GM19043 (cell line): ENCODE data around the gene NFIA.

Experiments used
- ATAC-seq: cut with Tn5 transposase; IDR thresholded peaks from one replicate; pipeline ENCODE4 v1.9.1; 2021; ENCODE audit warnings: low read depth; ENCODE audit not compliant: unreplicated experiment

NFIA gene

DNA sequence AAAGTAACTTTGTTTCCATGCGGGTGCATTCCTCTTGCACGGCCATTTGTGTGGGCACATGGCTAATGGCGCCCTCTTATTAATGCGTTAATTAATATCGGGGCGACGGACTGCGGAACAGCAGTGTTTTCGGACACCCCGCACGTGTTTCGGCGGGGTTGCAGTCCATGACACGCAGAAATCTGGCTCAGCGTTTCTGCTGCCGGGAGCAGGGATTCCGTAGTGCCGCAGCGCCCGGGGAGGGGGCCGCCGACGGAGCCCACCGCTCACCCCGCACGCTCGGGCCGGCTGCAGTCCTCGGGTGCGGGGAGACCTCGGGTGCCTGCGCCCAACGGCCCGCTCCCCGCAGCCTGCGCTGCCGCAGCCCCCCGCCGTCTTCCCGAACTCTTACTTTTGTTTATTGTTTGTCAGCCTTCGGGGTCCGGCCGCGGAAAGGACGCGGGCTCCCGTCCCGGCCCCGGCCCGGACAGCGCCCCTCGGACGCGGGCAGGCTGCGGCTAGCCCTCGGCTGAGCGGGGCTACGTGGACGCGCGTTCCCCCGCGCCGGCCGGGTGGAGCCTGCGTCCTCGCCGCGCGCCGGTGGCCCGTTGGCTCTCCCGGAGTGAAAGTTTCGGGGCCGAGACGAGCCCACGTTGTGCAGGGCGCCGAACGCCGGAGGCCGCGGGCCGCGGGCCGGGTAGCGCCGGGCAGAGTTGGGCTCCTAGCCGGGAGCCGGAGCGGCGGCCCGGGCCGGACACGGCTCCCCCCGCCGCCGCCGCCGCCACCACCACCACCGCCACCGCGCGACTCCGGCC is 849 bp downstream of the NFIA start:
- ATAC-seq = no peak

DNA sequence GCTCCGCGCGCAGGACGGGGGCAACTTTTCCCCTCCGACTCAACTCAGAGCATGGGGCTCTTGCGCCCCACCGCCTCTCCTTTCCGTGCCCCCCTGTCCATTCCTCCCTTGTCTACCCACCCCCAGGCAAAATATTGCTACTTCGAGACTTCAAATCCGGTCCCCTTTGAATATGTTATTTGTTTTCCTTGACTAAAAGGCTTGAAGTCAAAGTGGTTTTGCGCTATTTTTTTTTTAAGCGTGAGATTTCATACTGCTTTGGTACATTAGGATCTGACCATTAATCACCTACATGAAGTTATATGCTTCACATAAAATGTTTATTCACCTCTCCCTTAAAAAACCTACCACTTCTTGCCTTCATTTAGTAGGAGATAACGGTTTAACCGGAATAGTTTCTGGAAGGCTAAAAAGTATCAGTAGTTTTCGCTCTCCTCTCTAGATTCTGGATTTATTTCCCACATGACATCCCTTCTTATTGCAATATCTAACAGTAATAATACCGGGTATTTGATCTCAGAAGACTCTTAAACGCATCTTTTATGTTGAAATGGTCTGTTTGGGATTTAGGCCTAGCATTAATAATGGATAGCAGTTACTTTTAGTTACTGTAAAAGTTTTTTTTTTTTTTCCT is 1.6 kb downstream of the NFIA start:
- no peak for ATAC-seq

DNA sequence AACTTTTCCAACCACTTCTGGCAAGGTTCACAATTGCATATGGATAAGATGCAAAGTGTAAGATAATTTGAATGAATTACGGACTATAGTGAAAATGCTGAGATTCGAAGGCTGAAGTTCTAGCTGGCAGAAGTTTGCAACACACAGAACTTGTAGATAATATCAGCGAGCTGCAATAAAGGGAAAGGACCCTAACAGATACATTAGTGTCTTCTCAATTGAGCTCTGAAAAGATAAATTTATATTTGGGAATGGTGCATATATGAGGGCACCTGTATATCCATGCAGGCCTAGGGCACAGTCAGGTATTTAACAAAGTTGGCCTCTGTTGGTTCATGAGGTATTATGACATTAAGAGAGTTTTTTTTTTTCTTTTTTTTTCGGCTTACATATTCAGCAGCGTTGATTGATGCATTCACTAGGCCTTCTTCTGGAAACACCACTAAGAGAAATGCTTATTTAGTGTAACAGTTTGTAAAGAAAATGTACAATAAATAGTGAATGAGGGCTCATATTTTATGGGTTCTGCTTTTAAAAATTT is 2.2 kb downstream of the NFIA start:
- ATAC-seq = no peak

DNA sequence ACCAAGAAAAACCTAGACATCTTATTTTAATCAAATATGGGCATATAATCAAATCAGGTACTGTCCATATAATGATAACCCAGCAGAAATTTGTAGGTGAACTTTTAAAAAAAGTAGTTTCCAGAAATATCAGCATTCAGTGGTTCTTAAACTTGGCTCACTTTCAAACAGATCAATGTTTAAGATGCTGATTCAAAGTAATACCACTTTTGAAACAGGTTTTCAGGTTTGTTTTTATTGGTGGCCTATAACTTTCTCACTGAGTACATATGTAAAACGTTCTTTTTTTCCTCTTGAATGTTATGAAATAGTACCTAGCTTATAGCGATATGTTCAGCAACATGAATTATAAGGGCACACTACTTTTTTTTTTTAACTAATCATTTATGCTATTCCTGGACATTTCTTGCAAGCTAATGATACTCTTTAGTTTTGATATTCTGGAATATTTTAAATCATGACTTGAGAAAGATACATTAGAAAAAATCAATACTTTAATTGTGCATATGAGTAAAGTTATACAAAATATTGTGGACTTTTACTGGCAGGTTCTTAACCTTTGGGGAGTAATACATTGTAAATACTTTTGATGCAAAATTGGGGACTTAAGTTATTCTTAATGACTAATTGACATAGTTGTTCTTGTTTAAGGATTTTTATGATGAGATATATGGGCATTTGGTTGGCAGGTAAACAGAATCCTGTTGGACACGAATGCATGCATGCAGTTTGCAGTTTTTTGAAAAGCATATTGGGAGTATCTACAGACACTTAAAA is 3.0 kb downstream of the NFIA start:
- ATAC-seq = no peak

DNA sequence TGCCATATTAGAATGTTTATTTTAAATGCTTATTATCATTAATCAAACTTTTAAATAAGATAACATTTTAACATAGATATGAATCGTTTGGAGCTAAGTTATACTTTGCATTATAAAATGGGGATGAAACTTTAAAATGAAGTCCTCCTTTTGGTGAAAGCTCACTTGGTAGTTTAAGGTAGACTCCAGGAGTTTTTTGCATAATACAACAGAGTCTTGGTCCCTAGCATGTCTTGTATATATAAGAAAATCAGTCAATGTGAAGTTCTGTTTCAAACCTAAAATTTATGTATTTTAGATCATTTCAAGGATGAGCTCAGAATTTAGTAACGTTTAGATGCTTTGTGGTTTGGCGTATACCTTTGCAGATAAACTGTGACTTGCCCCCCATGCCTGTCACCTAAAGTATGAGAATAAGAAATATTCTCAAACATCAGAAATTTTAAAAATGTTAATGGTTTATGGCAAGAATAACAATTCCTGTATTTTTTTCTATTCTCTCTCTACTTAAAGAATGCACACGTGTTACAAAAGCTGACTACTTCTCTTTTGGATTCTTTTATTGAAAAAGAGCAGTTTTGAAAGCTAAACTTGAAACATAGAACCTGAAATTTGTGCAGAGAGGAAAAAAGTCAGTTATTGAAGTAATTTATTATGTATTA is 3.8 kb downstream of the NFIA start:
- no peak for ATAC-seq

DNA sequence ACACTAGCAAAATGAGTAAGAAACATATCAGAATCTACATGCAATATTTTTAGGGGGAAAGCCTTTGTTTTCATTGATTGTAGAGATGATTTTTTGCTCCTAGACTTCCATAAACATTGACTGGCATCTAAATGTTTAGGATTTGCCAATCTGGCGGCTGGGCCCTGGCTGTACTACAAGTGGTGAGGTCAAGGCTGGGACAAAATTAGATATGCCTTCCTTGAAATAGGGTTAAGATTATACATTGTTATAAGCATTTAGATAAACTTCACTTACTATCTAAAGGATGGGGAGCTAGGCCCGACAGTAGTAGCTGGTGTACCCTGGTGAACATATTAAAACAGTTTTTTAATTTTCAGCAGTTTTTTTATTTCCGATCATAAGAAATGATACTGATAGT is 5.2 kb downstream of the NFIA start:
- ATAC-seq = no peak

DNA sequence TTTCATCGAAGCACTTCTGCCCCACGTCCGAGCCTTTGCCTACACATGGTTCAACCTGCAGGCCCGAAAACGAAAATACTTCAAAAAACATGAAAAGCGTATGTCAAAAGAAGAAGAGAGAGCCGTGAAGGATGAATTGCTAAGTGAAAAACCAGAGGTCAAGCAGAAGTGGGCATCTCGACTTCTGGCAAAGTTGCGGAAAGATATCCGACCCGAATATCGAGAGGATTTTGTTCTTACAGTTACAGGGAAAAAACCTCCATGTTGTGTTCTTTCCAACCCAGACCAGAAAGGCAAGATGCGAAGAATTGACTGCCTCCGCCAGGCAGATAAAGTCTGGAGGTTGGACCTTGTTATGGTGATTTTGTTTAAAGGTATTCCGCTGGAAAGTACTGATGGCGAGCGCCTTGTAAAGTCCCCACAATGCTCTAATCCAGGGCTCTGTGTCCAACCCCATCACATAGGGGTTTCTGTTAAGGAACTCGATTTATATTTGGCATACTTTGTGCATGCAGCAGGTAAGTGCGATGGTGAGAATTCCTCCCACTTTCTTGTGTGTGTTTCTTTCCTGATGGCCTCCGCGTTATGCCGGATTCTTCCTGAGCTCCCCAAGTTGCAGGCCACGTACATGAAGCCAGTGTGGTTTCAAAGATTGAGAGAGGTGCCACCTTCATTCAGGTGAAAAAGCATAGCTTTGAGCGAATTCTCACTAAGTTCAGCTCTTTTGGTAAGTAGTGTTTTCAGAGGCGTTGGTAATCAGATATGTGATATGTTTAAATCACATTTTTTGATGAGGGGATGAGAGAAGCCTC is 6.0 kb downstream of the NFIA start:
- ATAC-seq = no peak

DNA sequence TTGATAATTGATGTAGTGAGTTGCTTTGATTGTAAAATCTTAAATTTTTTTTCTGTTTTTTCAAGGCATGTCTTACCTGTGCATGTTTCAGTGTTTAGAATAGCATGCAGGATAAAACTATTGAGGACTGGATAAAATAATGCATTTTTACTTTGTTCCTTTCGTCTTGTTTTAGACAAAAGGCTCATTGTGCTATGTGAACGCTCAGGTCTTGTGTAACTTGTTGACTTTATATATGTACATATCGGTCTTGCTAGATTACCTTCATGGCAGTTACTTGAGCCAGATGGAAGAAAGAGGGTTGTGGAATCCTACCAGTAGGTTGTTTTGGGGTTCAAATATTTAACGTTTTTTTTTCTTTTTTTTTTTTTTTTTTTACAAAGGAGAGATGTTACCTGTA is 7.0 kb downstream of the NFIA start:
- ATAC-seq = no peak

DNA sequence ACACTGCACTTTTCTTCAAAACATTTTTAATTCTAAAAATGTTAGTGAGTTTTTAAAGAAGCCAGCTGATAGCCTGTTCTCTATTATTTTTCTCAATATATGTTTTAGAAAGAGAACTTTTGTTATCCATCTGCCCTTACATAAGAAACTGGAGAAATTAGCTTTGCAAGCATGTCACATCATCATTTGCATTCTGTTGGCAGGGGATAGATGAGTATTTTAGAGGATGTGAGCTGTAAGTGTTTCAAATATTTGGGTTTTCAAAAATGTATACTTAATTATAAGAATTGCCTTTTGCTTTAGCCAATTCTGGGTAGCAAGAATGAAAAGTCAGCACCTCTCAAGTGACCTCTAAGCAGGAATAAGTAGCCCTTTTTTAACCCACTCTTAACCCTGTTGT is 7.4 kb downstream of the NFIA start:
- ATAC-seq = no peak

DNA sequence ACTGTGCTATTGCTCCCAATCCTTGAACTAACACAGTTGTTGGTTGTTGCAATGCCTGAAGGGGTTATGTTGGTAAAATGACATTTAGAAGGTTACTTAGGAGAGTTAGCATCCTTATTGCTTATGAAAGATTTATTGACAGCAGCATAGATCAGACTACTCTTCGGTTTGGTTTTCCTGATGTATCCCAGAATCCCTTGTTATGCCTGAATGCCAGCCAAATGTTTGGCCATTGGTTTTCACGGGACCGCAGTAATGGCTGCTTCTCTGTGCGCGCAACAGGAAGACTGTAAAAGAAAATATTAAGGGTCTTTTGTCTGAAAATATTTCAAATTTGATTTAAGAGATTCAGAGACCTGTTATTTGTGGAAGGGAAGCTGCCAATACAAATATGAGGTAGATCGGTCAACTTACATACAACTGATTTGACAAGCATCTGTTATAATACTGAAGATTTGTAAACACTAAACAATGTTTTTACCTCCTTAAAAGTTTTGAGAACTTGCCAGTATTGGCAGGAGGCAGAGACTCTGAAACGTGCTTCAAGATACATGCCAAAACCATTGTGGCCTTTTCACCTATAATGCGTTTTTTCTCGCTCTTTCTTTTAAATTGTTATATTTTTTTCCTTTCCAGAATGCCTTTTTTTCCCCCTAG is 8.3 kb downstream of the NFIA start:
- no peak for ATAC-seq

DNA sequence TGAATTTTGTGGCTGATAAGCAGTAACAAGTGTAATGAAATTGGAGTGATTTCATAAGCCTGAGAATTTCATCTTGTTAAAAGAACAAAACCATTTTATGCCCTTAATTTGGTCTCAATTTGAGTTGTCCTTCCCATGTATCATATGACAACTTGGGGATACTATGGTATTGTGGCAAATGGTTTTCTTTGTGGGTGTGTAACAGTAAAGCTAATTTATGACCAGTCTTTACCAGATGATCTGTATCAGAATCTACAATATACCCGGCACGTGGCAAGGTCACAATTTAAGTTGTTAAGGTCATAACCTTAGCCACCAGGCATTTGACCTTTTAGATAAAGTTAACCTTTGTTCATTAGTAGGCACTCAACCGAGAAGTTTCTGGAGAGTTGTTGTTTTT is 9.1 kb downstream of the NFIA start:
- no peak for ATAC-seq

DNA sequence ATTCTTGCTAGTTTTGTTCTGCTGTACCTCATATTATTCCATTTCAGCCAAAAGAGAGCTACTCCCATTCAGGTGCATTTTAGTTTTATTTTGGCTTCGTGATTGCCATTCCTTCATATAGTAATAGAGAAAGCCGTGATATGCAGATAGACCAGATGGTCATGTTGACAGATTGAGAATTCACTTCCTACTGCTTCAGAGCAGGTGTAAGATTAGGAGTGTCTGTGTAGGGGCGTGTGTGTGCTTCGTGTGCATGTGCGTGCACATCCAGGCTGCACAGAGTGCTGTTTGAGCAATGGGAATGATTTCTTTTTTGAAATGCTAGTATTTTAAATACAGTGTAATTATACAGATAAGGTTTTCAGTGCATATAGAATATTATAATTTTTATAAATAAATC is 10.3 kb downstream of the NFIA start:
- no peak for ATAC-seq

DNA sequence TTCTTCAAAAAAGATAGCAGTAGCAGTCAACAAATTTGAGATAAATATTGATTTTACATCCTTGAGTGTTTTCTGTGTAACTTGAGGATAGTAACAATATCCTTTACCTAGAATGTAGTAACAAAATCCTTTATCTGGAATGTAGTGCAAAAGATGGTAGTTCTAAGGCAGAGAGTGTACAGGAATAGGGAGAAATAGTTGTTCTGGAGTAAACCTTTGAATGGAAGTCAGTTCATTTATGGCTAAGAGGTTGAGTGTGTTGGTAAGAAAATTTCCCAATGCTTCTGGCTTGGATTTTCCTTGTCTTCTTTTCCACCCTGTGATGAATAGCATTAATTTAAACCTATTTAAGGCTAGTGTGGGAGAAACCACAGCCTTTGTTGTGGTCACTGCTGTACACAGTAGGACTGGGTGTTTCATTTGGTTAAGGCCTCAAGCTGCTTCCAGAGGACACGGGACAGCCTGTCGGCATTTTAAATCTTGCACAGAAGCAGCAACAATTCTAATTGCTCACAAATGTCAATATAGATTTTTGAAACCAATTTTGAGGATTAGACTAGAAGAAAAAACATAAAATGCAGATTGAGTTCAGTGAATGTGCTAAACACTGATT is 11.3 kb downstream of the NFIA start:
- no peak for ATAC-seq

DNA sequence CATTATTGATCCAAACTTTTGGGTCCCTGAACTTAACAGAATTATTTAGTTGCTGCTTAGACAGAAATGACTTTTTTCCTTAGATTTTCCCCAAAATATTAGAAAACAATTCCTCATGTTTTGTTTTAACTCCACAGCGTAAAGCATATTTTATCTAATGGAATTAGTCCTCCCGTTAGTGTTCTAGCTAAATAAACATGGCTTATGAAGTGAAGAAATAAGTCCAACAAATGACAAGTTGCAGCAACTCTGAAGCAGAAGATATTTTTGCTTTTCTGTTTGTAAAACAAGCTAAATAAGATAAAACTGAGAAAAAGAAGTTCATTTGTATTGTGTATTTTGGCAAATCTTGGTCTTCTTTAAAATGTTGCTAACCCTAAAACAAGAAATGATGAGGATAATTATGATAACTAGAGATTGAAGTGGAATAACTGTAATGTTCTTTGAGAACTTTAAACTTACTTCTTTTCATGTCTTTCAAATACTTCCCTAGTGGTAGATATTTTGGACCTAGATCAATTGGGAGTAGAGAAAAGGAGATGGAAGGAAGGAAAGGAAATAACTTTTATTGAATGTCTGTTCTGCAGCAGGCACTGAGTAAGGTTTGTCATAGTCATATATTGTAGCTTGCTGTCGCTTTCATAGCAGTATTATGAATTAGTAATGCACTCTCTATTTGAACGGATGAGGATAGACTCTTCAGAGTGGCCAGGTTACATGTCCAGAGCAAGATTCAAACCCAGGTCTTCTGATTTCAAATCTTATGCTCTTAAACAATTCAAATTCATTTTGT is 12.5 kb downstream of the NFIA start:
- no peak for ATAC-seq

DNA sequence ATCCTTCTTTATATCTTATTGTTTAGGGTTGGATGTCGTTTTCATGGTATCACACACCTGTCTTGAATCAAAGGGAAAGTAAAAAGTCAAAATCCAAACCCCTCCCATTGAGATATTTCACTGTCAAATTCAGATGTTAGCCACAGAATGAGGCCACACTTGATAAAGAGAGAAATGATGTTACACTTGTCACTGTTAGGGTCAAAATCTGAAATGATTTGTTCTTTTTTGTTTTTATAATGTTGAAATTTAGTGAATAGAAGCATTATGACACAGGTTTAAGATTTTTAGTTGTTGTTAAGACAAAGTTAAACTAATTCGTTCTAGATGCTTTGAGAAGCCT is 13.1 kb downstream of the NFIA start:
- ATAC-seq = no peak

DNA sequence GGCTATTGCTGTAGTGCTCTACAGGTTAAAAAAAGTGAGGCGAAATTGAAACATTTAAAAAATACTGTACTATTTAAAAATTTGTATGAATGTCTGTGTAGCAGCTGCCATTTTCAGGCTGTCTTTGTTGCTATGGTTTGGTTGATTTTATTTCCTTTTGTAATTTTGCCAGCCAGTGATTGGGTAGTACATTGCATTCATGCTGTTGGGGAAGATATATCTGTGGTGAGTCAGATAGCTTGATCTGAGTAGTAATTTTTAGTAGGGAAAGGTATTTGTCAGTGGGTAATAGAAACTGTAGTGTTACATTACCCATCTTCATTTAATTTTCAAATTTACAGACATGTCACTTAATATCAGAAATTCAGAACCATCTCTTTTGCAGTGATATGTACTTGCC is 15.0 kb downstream of the NFIA start:
- ATAC-seq = no peak

DNA sequence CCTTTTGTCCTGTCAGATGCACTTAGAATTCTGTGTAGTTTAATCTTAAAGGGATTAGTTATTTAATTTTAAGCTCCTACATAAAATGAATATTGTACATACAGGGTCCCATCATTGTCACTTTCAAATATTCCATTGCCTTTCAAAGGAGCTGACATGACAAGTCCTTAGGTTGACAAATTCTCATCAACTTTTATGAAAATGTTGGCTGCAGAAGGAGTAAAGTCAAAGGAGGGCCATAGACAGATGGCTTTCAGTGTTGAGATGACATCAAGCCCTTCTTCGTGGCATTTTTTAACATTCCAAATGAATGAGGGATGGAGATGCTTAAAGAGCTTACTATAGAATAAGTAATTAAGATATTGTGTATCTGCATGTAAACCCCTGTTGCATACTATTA is 15.4 kb downstream of the NFIA start:
- ATAC-seq = no peak

DNA sequence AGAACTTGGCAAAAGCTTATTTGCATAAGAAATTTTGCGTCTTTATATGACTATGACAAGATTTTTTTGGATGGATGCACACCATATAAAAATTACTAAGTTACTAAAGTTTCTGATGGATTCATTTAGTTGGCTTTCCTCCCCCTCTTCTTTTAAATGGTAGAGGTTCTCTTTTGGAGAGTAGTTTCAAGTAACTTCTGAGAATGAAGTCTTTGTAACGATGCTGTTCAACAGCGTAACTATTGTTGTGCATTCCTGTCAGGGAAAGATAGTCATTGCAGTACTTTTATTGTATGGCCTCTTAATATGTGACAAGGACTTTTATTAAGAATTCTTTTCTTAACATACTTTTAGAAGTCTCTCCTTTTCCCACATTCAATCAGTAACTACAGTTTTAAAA is 16.0 kb downstream of the NFIA start:
- no peak for ATAC-seq
